NCI-H1092 treated with DMSO at 0.1 percent for 48 hours (cell line): Measurements from ENCODE around the gene NELL1.

Source experiments
- DNase-seq: peaks from one replicate; lab custom pipeline; 2025; lab: John Stamatoyannopoulos, UW

The NELL1 gene

GRCh38 chr11:20668844-20669819 lies at the start of gene NELL1:
Gene NELL1, plus strand, starts transcription at chr11:20669586.
- peak; percentile 35 for DNase-seq

- no peak for DNase-seq
Measured at GRCh38 chr11:20620988-20621387, 48.4 kb upstream of the NELL1 start.

- no peak for DNase-seq
Measured at GRCh38 chr11:20621679-20622078, 47.7 kb upstream of the NELL1 start.

- DNase-seq: no peak
Measured at GRCh38 chr11:20623252-20623651, 46.1 kb upstream of the NELL1 start.

- no peak for DNase-seq
Measured at GRCh38 chr11:20626279-20626678, 43.1 kb upstream of the NELL1 start.

GRCh38 chr11:20627026-20627425 lies 42.4 kb upstream of the NELL1 start:
- no peak for DNase-seq

GRCh38 chr11:20627701-20628100 lies 41.7 kb upstream of the NELL1 start:
- no peak for DNase-seq

- DNase-seq: no peak
Measured at GRCh38 chr11:20631519-20632168, 37.7 kb upstream of the NELL1 start.

- no peak for DNase-seq
Measured at GRCh38 chr11:20632169-20632532, 37.2 kb upstream of the NELL1 start.

- DNase-seq: no peak
Measured at GRCh38 chr11:20634044-20634443, 35.3 kb upstream of the NELL1 start.

- no peak for DNase-seq
Measured at GRCh38 chr11:20634781-20635180, 34.6 kb upstream of the NELL1 start.

GRCh38 chr11:20638074-20638473 lies 31.3 kb upstream of the NELL1 start:
- DNase-seq: no peak

GRCh38 chr11:20639688-20640087 lies 29.7 kb upstream of the NELL1 start:
- no peak for DNase-seq

GRCh38 chr11:20640401-20640800 lies 29.0 kb upstream of the NELL1 start:
- no peak for DNase-seq

GRCh38 chr11:20644360-20644759 lies 25.0 kb upstream of the NELL1 start:
- no peak for DNase-seq

GRCh38 chr11:20647976-20648565 lies 21.3 kb upstream of the NELL1 start:
- DNase-seq: peak; percentile 78

- no peak for DNase-seq
Measured at GRCh38 chr11:20652150-20652806, 17.1 kb upstream of the NELL1 start.

- DNase-seq: no peak
Measured at GRCh38 chr11:20654038-20654437, 15.3 kb upstream of the NELL1 start.

GRCh38 chr11:20656901-20657300 lies 12.5 kb upstream of the NELL1 start:
- no peak for DNase-seq

GRCh38 chr11:20658135-20658534 lies 11.3 kb upstream of the NELL1 start:
- peak; percentile 23 for DNase-seq

- DNase-seq: no peak
Measured at GRCh38 chr11:20661445-20661844, 7.9 kb upstream of the NELL1 start.

- DNase-seq: no peak
Measured at GRCh38 chr11:20661850-20662249, 7.5 kb upstream of the NELL1 start.
